ENCODE data around the gene GHR.
"Not testable (repeated sequence)": the region's sequence is repeated elsewhere in the genome, so short reads cannot be mapped to it uniquely, and the experiment has no call there.

The GHR gene

GRCh38 chr5:42654645-42655044 is 231.4 kb downstream of the GHR start:
- DNase-seq = no peak

GRCh38 chr5:42655982-42656650 is 232.9 kb downstream of the GHR start:
- no peak for DNase-seq

- DNase-seq = peak; percentile 58
These were observed 233.4 kb downstream of the GHR start for GRCh38 chr5:42656651-42657015.

GRCh38 chr5:42659869-42660268 is 236.6 kb downstream of the GHR start:
- not testable (repeated sequence) for DNase-seq

- DNase-seq = no peak
These were observed 242.6 kb downstream of the GHR start for GRCh38 chr5:42665857-42666256.

GRCh38 chr5:42666869-42667268 is 243.6 kb downstream of the GHR start:
- DNase-seq = no peak

GRCh38 chr5:42668254-42668653 is 245.0 kb downstream of the GHR start:
- no peak for DNase-seq

GRCh38 chr5:42672925-42673324 is 249.7 kb downstream of the GHR start:
- no peak for DNase-seq

- no peak for DNase-seq
These were observed 252.4 kb downstream of the GHR start for GRCh38 chr5:42675602-42676001.

- DNase-seq = no peak
These were observed 253.1 kb downstream of the GHR start for GRCh38 chr5:42676362-42676761.

- no peak for DNase-seq
These were observed 254.1 kb downstream of the GHR start for GRCh38 chr5:42677156-42677842.

- no peak for DNase-seq
These were observed 256.8 kb downstream of the GHR start for GRCh38 chr5:42680046-42680445.

- not testable (repeated sequence) for DNase-seq
These were observed 261.8 kb downstream of the GHR start for GRCh38 chr5:42685078-42685477.

GRCh38 chr5:42689391-42689790 is 266.2 kb downstream of the GHR start:
- DNase-seq = no peak

GRCh38 chr5:42691413-42691937 is 268.2 kb downstream of the GHR start:
- peak; percentile 22 for DNase-seq

GRCh38 chr5:42701351-42702059 is 278.3 kb downstream of the GHR start:
- no peak for DNase-seq

- no peak for DNase-seq
These were observed 280.0 kb downstream of the GHR start for GRCh38 chr5:42703238-42703637.

- DNase-seq = peak; percentile 15
These were observed 292.5 kb downstream of the GHR start for GRCh38 chr5:42715785-42716184.

- DNase-seq = peak; percentile 78
These were observed 295.4 kb downstream of the GHR start for GRCh38 chr5:42718591-42718990.

GRCh38 chr5:42719034-42719433 is 295.8 kb downstream of the GHR start:
- peak; percentile 2 for DNase-seq

- DNase-seq = peak; percentile 67
These were observed 297.0 kb downstream of the GHR start for GRCh38 chr5:42720251-42720650.

GRCh38 chr5:42721484-42721883 is 298.2 kb downstream of the GHR start:
- DNase-seq = no peak

GRCh38 chr5:42734531-42735058 is 311.4 kb downstream of the GHR start:
- not testable (repeated sequence) for DNase-seq

- DNase-seq = no peak
These were observed 317.7 kb downstream of the GHR start for GRCh38 chr5:42740920-42741319.

Data from hematopoietic multipotent progenitor cell treated with erythropoietin and hydrocortisone succinate and interleukin-3 and kit ligand, for 4 days (in vitro differentiated cells).